PC-3 (cell line): ENCODE data around the gene SH2D6. TPM values are rescaled to one million over a fixed set of nuclear protein-coding genes. Genes with fewer than 3 reads are reported as not detected.

ENCODE experiments used
- ATAC-seq: fragments of 200-7000 bp; cut with Tn5 transposase; 2 replicates; pipeline ENCODE4 v1.9.1; 2020; ENCODE audit warnings: mild to moderate bottlenecking, moderate library complexity
- BruUV-seq: library from RNA; stranded (reverse); fragments of 400-500 nt; replicated peaks from 2 replicates; lab custom pipeline; 2021; lab: Mats Ljungman, UMichigan
- CTCF ChIA-PET: fragments of 300-600 bp; sonication (Branson Sonifier 250); formaldehyde crosslinking; loops from one replicate; lab custom pipeline; 2022; ENCODE audit warnings: antibody characterized with exemption; lab: Charles Lee
- POLR2A ChIA-PET: fragments of 300-600 bp; sonication (Branson Sonifier 250); formaldehyde crosslinking; loops from one replicate; lab custom pipeline; 2022; ENCODE audit warnings: antibody characterized with exemption; ENCODE audit not compliant: unreplicated experiment; lab: Charles Lee
- DNase-seq: peaks from one replicate; pipeline ENCODE4 v3.0.0-alpha.2; 2015
- H2AFZ ChIP-seq: fragments of 300-600 bp; sonication (generic); 2 replicates; pipeline ENCODE4 v1.6.0; 2016; ENCODE audit warnings: antibody characterized with exemption, low read length
- H3F3A ChIP-seq: fragments of 300-600 bp; sonication (generic); one replicate; pipeline ENCODE4 v1.6.0; 2017; ENCODE audit warnings: antibody characterized with exemption, low read length, control low read depth, mild to moderate bottlenecking; ENCODE audit not compliant: unreplicated experiment
- H3K27ac ChIP-seq: fragments of 300-600 bp; sonication (generic); 2 replicates; pipeline ENCODE4 v1.5.1; 2016; ENCODE audit warnings: mild to moderate bottlenecking, low read length
- H3K27me3 ChIP-seq: fragments of 300-600 bp; sonication (generic); 2 replicates; pipeline ENCODE4 v1.6.1; 2016; ENCODE audit warnings: low read length, mixed read lengths
- H3K36me3 ChIP-seq: fragments of 300-600 bp; sonication (generic); 2 replicates; pipeline ENCODE4 v1.6.1; 2016; ENCODE audit warnings: low read depth, mixed run types, low read length, mixed read lengths
- H3K4me1 ChIP-seq: fragments of 300-600 bp; sonication (generic); 2 replicates; pipeline ENCODE4 v1.5.1; 2016; ENCODE audit warnings: low read length; ENCODE audit not compliant: insufficient read depth
- H3K4me2 ChIP-seq: fragments of 300-600 bp; sonication (generic); 2 replicates; pipeline ENCODE4 v1.6.0; 2016; ENCODE audit warnings: low read length
- H3K4me3 ChIP-seq: fragments of 300-600 bp; sonication (generic); 2 replicates; pipeline ENCODE4 v1.5.1; 2016; ENCODE audit warnings: mild to moderate bottlenecking, low read length, mixed read lengths
- H3K79me2 ChIP-seq: fragments of 300-600 bp; sonication (generic); 2 replicates; pipeline ENCODE4 v1.6.1; 2017; ENCODE audit warnings: low read length, mixed read lengths
- H3K9ac ChIP-seq: fragments of 300-600 bp; sonication (generic); 2 replicates; pipeline ENCODE4 v1.6.0; 2016; ENCODE audit warnings: mild to moderate bottlenecking, low read length
- H3K9me2 ChIP-seq: fragments of 300-600 bp; sonication (generic); replicated peaks from 2 replicates; pipeline ENCODE4 v1.6.1; 2016; ENCODE audit warnings: mixed run types, low read length, mixed read lengths
- H3K9me3 ChIP-seq: fragments of 300-600 bp; sonication (generic); 2 replicates; pipeline ENCODE4 v1.6.1; 2016; ENCODE audit warnings: low read length, mixed read lengths
- H4K20me1 ChIP-seq: fragments of 300-600 bp; sonication (generic); 2 replicates; pipeline ENCODE4 v1.6.1; 2016; ENCODE audit warnings: low read length, mixed read lengths
- EZH2 ChIP-seq: fragments of 300-600 bp; sonication (generic); IDR thresholded peaks from one replicate; pipeline ENCODE4 v1.6.1; 2017; ENCODE audit warnings: antibody characterized with exemption, mild to moderate bottlenecking, low read length; ENCODE audit not compliant: unreplicated experiment
- EZH2phosphoT487 ChIP-seq: fragments of 300-600 bp; sonication (generic); IDR thresholded peaks from 2 replicates; pipeline ENCODE4 v1.6.1; 2018; ENCODE audit warnings: mild to moderate bottlenecking, antibody characterized with exemption, low read length, borderline replicate concordance
- intact Hi-C: fragments of 100-400 bp; cut with micrococcal nuclease; formaldehyde crosslinking; loops from 2 replicates; pipeline ENCODE4 v1.9.0; 2023
- total RNA-seq: library from RNA; depleted of rRNA; stranded (reverse); fragments of >200 nt; gene quantifications from 2 replicates; pipeline ENCODE4 v1.2.3, GENCODE V29; 2014
- TF ChIP-seq, protein P1 (sequence below): fragments of 300-600 bp; sonication (generic); conservative IDR thresholded peaks from 2 replicates; pipeline ENCODE4 v1.5.1; 2017; ENCODE audit warnings: antibody characterized with exemption, low read depth, mild to moderate bottlenecking, low read length

The SH2D6 gene
- total RNA-seq, 1 experiment from 2014 or later: not detected

DNA sequence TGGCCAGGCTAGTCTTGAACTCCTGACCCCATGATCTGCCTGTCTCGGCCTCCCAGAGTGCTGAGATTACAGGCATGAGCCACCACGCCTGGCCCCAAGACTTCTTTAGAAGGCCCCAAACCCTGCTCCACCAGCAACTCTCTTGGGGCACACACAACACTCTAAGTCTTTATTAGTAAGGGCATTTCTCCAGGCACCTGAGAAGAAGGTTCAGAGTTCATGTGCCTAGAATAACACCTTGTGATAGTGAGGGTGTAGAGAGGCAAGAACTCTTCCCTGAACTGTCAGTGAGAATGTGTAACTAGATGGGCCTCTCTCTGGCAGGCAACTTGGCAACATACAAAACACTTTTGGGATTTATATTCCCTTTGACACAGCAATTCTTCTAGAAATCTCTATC is 43.8 kb downstream of the SH2D6 start:
- no peak overlapping the region for H3K4me2 ChIP-seq
- H3K4me1 ChIP-seq: peaks cover 24% of the 10 kb centered on the region
- intact Hi-C loops: no loop called here
- H3F3A ChIP-seq: no peaks in the 10 kb centered on the region
- H3K4me3 ChIP-seq: no peak overlapping the region
- DNase-seq: no peak
- CTCF ChIA-PET: no interaction called here
- POLR2A ChIA-PET: no interaction called here
- H3K79me2 ChIP-seq: no peaks in the 10 kb centered on the region
- no peak overlapping the region for H3K9ac ChIP-seq
- H3K27ac ChIP-seq: no peak overlapping the region
- H3K27me3 ChIP-seq: no peaks in the 10 kb centered on the region
- H3K9me3 ChIP-seq: no peaks in the 10 kb centered on the region
- no peaks in the 10 kb centered on the region for H4K20me1 ChIP-seq
- no TSS peak for BruUV-seq
- no peaks in the 10 kb centered on the region for H3K36me3 ChIP-seq
- H3K9me2 ChIP-seq: no peaks in the 10 kb centered on the region
- TF ChIP-seq EZH2phosphoT487: no peak
- TF ChIP-seq, protein P1, sequence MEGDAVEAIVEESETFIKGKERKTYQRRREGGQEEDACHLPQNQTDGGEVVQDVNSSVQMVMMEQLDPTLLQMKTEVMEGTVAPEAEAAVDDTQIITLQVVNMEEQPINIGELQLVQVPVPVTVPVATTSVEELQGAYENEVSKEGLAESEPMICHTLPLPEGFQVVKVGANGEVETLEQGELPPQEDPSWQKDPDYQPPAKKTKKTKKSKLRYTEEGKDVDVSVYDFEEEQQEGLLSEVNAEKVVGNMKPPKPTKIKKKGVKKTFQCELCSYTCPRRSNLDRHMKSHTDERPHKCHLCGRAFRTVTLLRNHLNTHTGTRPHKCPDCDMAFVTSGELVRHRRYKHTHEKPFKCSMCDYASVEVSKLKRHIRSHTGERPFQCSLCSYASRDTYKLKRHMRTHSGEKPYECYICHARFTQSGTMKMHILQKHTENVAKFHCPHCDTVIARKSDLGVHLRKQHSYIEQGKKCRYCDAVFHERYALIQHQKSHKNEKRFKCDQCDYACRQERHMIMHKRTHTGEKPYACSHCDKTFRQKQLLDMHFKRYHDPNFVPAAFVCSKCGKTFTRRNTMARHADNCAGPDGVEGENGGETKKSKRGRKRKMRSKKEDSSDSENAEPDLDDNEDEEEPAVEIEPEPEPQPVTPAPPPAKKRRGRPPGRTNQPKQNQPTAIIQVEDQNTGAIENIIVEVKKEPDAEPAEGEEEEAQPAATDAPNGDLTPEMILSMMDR: no peak
- no peak for TF ChIP-seq EZH2
- H2AFZ ChIP-seq: no peak overlapping the region
- no peak for ATAC-seq

DNA sequence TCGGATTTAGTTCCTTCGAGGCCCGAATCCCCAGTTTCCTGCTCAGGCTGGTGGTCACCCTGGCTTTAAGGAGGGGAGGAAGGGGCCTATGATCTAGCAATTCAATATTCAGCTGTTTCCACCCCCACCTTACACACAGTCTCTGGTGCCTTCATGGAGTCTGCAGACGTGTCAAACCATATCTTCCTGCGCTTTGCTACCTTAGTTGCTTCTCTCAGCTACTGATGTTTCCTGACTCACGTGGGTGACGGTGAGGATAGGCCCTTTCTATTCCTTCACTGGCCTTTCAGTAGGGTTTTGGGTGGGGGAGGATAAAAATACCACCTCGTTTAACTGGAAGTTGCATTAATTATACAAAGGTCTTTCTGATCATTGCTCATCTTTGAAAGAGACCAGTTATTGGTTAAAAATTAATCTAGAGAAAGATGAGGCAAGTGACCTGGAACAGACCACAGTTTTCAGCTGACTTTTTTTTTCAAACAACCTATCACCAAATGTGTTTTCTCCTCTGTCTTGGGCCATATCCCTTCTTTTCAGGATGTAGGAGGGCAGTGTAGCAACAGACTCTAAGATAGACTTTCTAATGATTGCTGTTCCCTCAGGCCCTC is 49.7 kb downstream of the SH2D6 start:
- Histone ChIP-seq H3F3A (peaks cover 4% of the 10 kb centered on the region), H4K20me1 (no peaks in the 10 kb centered on the region), H3K36me3 (no peaks in the 10 kb centered on the region), H3K9me3 (no peaks in the 10 kb centered on the region), H3K4me1 (peaks cover 31% of the 10 kb centered on the region), H3K4me3 (no peak overlapping the region), H3K27ac (peak overlapping the region; percentile 50), H3K9me2 (no peaks in the 10 kb centered on the region), H3K9ac (no peak overlapping the region), H3K79me2 (no peaks in the 10 kb centered on the region), H2AFZ (peak overlapping the region; percentile 3; the same call in 1 of the 2 replicates), H3K27me3 (no peaks in the 10 kb centered on the region), H3K4me2 (peak overlapping the region; percentile 34)
- BruUV-seq: TSS peak; percentile 40
- CTCF ChIA-PET: interaction anchor here (0.6 kb wide), 1 partner anchor 109 kb away, joined by 3 read pairs; no protein-coding TSS in a partner anchor
- DNase-seq: no peak
- POLR2A ChIA-PET: interaction anchor here (0.6 to 1.1 kb wide), 2 partner anchors 71 to 72 kb away, joined by 3 read pairs; partner anchors contain the start of gene MAT2A
- TF ChIP-seq, protein P1: no peak
- no peak for TF ChIP-seq EZH2phosphoT487
- no peak for ATAC-seq
- intact Hi-C loops: loop anchor here (2.0 kb wide), 1 partner anchor 47 kb away; no protein-coding TSS in a partner anchor
